RWPE2 (cell line): ENCODE data around the gene NUDT6.

Source experiments
- ATAC-seq: fragments of 200-7000 bp; cut with Tn5 transposase; 3 replicates; pipeline ENCODE4 v1.9.1; 2021; ENCODE audit warnings: low read depth
- DNase-seq: peaks from one replicate; pipeline ENCODE4 v3.0.0-alpha.2; 2020; ENCODE audit warnings: low spot score
- H3K27ac ChIP-seq: fragments of 450-650 bp; 2 replicates; pipeline ENCODE4 v1.5.1; 2017; ENCODE audit warnings: mild to moderate bottlenecking; ENCODE audit not compliant: poor library complexity, severe bottlenecking
- H3K27me3 ChIP-seq: fragments of 250-450 bp; sonication (Bioruptor Pico); 2 replicates; pipeline ENCODE4 v1.5.1; 2021; ENCODE audit warnings: mild to moderate bottlenecking, moderate library complexity; ENCODE audit not compliant: insufficient read depth, poor library complexity, severe bottlenecking
- H3K36me3 ChIP-seq: fragments of 250-450 bp; sonication (Bioruptor Pico); 2 replicates; pipeline ENCODE4 v1.5.1; 2020; ENCODE audit warnings: low read depth, mild to moderate bottlenecking, moderate library complexity
- H3K4me1 ChIP-seq: fragments of 250-450 bp; sonication (Bioruptor Pico); 2 replicates; pipeline ENCODE4 v1.5.1; 2021; ENCODE audit warnings: mild to moderate bottlenecking, moderate library complexity; ENCODE audit not compliant: insufficient read depth, poor library complexity, severe bottlenecking
- H3K4me3 ChIP-seq: fragments of 250-450 bp; sonication (Bioruptor Pico); 2 replicates; pipeline ENCODE4 v1.5.1; 2021; ENCODE audit warnings: mild to moderate bottlenecking, moderate library complexity; ENCODE audit not compliant: severe bottlenecking
- H3K9me3 ChIP-seq: fragments of 250-450 bp; sonication (Bioruptor Pico); 2 replicates; pipeline ENCODE4 v1.5.1; 2021; ENCODE audit warnings: mild to moderate bottlenecking, moderate library complexity; ENCODE audit not compliant: severe bottlenecking
- CTCF ChIP-seq: fragments of 450-650 bp; IDR thresholded peaks from one replicate; pipeline ENCODE4 v1.5.1; 2017; ENCODE audit warnings: mild to moderate bottlenecking, moderate library complexity; ENCODE audit not compliant: poor library complexity, severe bottlenecking

The NUDT6 gene

GRCh38 chr4:122895336-122895995, 26.9 kb downstream of the NUDT6 start:
- TF ChIP-seq CTCF, result no peak
- Histone ChIP-seq H3K36me3 (peaks cover 37% of the 10 kb centered on the region), H3K4me1 (peaks cover 41% of the 10 kb centered on the region), H3K9me3 (no peaks in the 10 kb centered on the region), H3K4me3 (no peak overlapping the region), H3K27ac (peak overlapping the region; percentile 91), H3K27me3 (no peaks in the 10 kb centered on the region)
- DNase-seq (no peak), ATAC-seq (no peak)

GRCh38 chr4:122894827-122895226, 27.6 kb downstream of the NUDT6 start:
- H3K4me3 ChIP-seq, result no peak overlapping the region
- DNase-seq (no peak), ATAC-seq (no peak)
- peak overlapping the region; percentile 91 for H3K27ac ChIP-seq
- no peaks in the 10 kb centered on the region for H3K9me3 ChIP-seq
- H3K36me3 ChIP-seq, result peaks cover 39% of the 10 kb centered on the region
- peaks cover 48% of the 10 kb centered on the region for H3K4me1 ChIP-seq
- no peaks in the 10 kb centered on the region for H3K27me3 ChIP-seq
- no peak for TF ChIP-seq CTCF

- ATAC-seq (peak; percentile 43), DNase-seq (no peak)
- no peaks in the 10 kb centered on the region for H3K27me3 ChIP-seq
- no peak for TF ChIP-seq CTCF
- peaks cover 25% of the 10 kb centered on the region for H3K4me1 ChIP-seq
- no peak overlapping the region for H3K4me3 ChIP-seq
- peaks cover 26% of the 10 kb centered on the region for H3K36me3 ChIP-seq
- no peaks in the 10 kb centered on the region for H3K9me3 ChIP-seq
- H3K27ac ChIP-seq, result peak overlapping the region; percentile 89
Observed at GRCh38 chr4:122890147-122890795, 32.1 kb downstream of the NUDT6 start.

- DNase-seq (no peak), ATAC-seq (peak; percentile 86)
- TF ChIP-seq CTCF, result no peak
- peak overlapping the region; percentile 89 for H3K27ac ChIP-seq
- H3K4me3 ChIP-seq, result no peak overlapping the region
- H3K4me1 ChIP-seq, result peaks cover 23% of the 10 kb centered on the region
- H3K36me3 ChIP-seq, result peaks cover 25% of the 10 kb centered on the region
- no peaks in the 10 kb centered on the region for H3K9me3 ChIP-seq
- no peaks in the 10 kb centered on the region for H3K27me3 ChIP-seq
Observed at GRCh38 chr4:122889726-122890125, 32.7 kb downstream of the NUDT6 start.

- Histone ChIP-seq H3K27me3 (no peaks in the 10 kb centered on the region), H3K9me3 (no peaks in the 10 kb centered on the region), H3K27ac (no peak overlapping the region), H3K4me3 (no peak overlapping the region), H3K36me3 (peaks cover 26% of the 10 kb centered on the region), H3K4me1 (peaks cover 11% of the 10 kb centered on the region)
- ATAC-seq (no peak), DNase-seq (no peak)
- TF ChIP-seq CTCF, result no peak
Observed at GRCh38 chr4:122884499-122884898, 37.9 kb downstream of the NUDT6 start.
